Common myeloid progenitor, CD34-positive (primary cell): ENCODE measurements around the gene WDR1.
A peak's percentile ranks its signal among the peaks of the same experiment; 100 is the strongest.

Experiments used
- CTCF ChIA-PET: fragments of 350-600 bp; sonication (Branson Sonifier 250); formaldehyde crosslinking; loops from one replicate; lab custom pipeline; 2021; ENCODE audit warnings: antibody characterized with exemption; lab: Charles Lee
- POLR2A ChIA-PET: fragments of 350-600 bp; sonication (Branson Sonifier 250); formaldehyde crosslinking; loops from one replicate; lab custom pipeline; 2021; ENCODE audit warnings: antibody characterized with exemption; lab: Charles Lee
- DNase-seq, 3 donors: peaks; one replicate each; pipeline versions ENCODE4 v3.0.0 to v3.0.0-alpha.2; 2013
- H3K27ac ChIP-seq, 2 experiments: 1 replicate in 1 of 2; 2 replicates in 1 of 2; pipeline ENCODE4 v1.7.0; 2013; ENCODE audit warnings: inconsistent platforms in 2 of 2, low read length in 2 of 2, mild to moderate bottlenecking in 2 of 2, low read depth in 1 of 2, moderate library complexity in 1 of 2; ENCODE audit not compliant: severe bottlenecking in 2 of 2, insufficient read depth in 1 of 2, poor library complexity in 1 of 2
- H3K27me3 ChIP-seq, 5 experiments: replicated peaks in 2 of 5; 1 replicate in 3 of 5; 2 replicates in 2 of 5; pipeline versions ENCODE4 v1.6.1 to v1.7.0; 2013; ENCODE audit warnings: low read length in 4 of 5, mild to moderate bottlenecking in 2 of 5, moderate library complexity in 2 of 5, inconsistent platforms in 1 of 5; ENCODE audit not compliant: insufficient read depth in 5 of 5, control insufficient read depth in 4 of 5
- H3K36me3 ChIP-seq, 4 experiments: 1 replicate in 2 of 4; 2 replicates in 2 of 4; pipeline versions ENCODE4 v1.6.1 to v1.7.0; 2013; ENCODE audit warnings: low read length in 3 of 4, control low read depth in 1 of 4, mild to moderate bottlenecking in 1 of 4; ENCODE audit not compliant: control insufficient read depth in 4 of 4, insufficient read depth in 4 of 4
- H3K4me1 ChIP-seq, 4 experiments: 1 replicate in 3 of 4; 2 replicates in 1 of 4; pipeline versions ENCODE4 v1.6.1 to v1.7.1; 2013; ENCODE audit warnings: low read length in 3 of 4, mild to moderate bottlenecking in 3 of 4, control low read depth in 1 of 4, inconsistent platforms in 1 of 4, moderate library complexity in 1 of 4; ENCODE audit not compliant: control insufficient read depth in 4 of 4, insufficient read depth in 4 of 4; ENCODE audit errors: control extremely low read depth in 1 of 4
- H3K4me3 ChIP-seq, 7 experiments: 1 replicate in 4 of 7; 2 replicates in 3 of 7; pipeline versions ENCODE4 v1.5.1 to v1.7.0; 2013; ENCODE audit warnings: mild to moderate bottlenecking in 7 of 7, low read length in 6 of 7, moderate library complexity in 6 of 7, inconsistent platforms in 2 of 7, low read depth in 2 of 7, control low read depth in 1 of 7; ENCODE audit not compliant: insufficient read depth in 4 of 7, control insufficient read depth in 1 of 7; ENCODE audit errors: extremely low read depth in 1 of 7
- H3K9me3 ChIP-seq, 5 experiments: 1 replicate in 4 of 5; 2 replicates in 1 of 5; pipeline versions ENCODE4 v1.6.1 to v1.7.1; 2013; ENCODE audit warnings: low read length in 4 of 5, mild to moderate bottlenecking in 2 of 5, inconsistent platforms in 1 of 5, low read depth in 1 of 5, moderate library complexity in 1 of 5; ENCODE audit not compliant: control insufficient read depth in 4 of 5, insufficient read depth in 2 of 5; ENCODE audit errors: control extremely low read depth in 1 of 5
- WGBS: methylation state at CpG from one replicate; pipeline ENCODE4 v1.1.5; 2013; ENCODE audit not compliant: insufficient coverage; 5-methylcytosine and 5-hydroxymethylcytosine counted together

The WDR1 gene

DNA sequence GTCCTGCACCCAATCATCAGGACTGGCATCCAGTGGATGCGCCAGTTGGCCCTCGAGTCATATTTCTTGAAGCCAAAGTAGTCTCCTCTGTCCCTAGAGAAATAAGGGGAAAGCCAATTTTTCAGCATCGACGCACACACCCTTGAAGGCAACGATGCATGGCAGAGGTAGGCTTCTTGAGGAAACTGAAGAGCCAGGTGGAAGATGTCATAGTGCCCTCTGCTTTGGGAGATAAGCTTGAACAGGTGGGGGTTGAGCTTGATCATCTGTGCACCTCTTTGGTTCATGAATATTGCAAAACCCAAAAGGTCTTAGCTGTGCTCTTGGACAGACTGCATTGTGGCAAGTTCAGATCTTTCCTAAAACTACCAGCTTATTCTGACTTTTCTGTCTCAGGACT lies 34.6 kb upstream of the WDR1 start:
- Histone ChIP-seq H3K27me3 (no peaks in the 10 kb centered on the region), H3K9me3 (no peaks in the 10 kb centered on the region), H3K4me3 (no peak overlapping the region), H3K4me1 (no peaks in the 10 kb centered on the region), H3K36me3 (no peaks in the 10 kb centered on the region), H3K27ac (no peak overlapping the region)
- POLR2A ChIA-PET = no interaction called here
- peak in 2 of 3 donors; percentile 14 to 28 for DNase-seq
- CTCF ChIA-PET = interaction anchor here (1.0 to 11.8 kb wide), 10 partner anchors 8 to 254 kb away, joined by 3 to 211 read pairs (median 4); no protein-coding TSS in a partner anchor
- 100% methylated on average over 4 of the region's 5 CpGs for WGBS

DNA sequence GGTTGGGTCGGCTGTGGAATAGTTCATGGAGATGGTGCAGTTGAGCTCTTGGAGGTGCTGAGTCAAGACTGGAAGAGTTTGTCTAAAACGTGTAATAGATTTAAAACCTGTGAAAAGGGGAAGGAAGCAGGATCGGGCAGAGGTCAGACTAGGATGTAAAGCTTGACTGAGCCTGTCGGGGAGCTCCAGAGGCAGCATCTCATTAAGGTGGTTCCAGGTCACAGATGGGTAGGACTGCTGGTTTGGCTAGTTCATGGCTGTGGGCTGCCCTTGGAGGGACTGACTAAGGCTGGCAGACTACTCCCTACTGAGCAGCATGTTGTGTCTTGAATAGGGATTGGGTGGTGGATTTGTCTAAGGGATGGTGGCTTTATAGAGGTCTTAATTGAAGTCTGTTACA lies 28.4 kb upstream of the WDR1 start:
- WGBS = 0% methylated on average over 3 of the region's 4 CpGs
- DNase-seq = peak in 2 of 3 donors; percentile 59
- H3K36me3 ChIP-seq = no peaks in the 10 kb centered on the region
- no peaks in the 10 kb centered on the region for H3K27me3 ChIP-seq
- ChIA-PET POLR2A (no interaction called here), CTCF (interaction anchor here (0.7 to 3.6 kb wide), 10 partner anchors 9 to 256 kb away, joined by 3 to 11 read pairs (median 4); no protein-coding TSS in a partner anchor)
- H3K4me3 ChIP-seq = no peak overlapping the region
- no peak overlapping the region for H3K27ac ChIP-seq
- no peaks in the 10 kb centered on the region for H3K9me3 ChIP-seq
- peaks cover 0 to 7% (median 6%) of the 10 kb centered on the region in 4 experiments for H3K4me1 ChIP-seq

DNA sequence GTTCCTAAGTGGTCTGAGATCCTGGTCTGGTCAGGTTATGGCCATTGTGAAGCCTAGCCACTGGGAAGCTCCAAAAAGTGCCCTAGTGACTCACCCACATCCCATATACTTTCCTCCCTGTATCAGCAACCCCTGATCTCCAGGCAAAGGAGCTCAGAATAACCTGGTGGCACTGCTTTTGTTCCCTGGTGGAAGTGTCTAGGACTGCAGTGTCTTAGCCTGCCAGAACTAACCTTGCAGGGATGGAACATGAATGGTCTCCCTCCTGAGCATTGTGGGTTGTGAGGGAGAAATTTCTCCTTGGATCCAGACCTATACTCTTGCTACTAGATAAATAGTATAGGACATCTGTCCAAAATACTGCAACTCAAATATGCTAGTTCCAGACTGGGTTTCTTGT lies 27.9 kb upstream of the WDR1 start:
- H3K4me3 ChIP-seq = no peak overlapping the region
- H3K9me3 ChIP-seq = no peaks in the 10 kb centered on the region
- peaks cover 0 to 7% (median 6%) of the 10 kb centered on the region in 4 experiments for H3K4me1 ChIP-seq
- no peak overlapping the region for H3K27ac ChIP-seq
- H3K27me3 ChIP-seq = no peaks in the 10 kb centered on the region
- peak in 1 of 3 donors; percentile 14 for DNase-seq
- POLR2A ChIA-PET = interaction anchor here (0.9 kb wide), 1 partner anchor 27 kb away, joined by 3 read pairs; no protein-coding TSS in a partner anchor
- H3K36me3 ChIP-seq = no peaks in the 10 kb centered on the region
- CTCF ChIA-PET = interaction anchor here (0.7 to 3.6 kb wide), 14 partner anchors 10 to 260 kb away, joined by 3 to 11 read pairs (median 4); no protein-coding TSS in a partner anchor

DNA sequence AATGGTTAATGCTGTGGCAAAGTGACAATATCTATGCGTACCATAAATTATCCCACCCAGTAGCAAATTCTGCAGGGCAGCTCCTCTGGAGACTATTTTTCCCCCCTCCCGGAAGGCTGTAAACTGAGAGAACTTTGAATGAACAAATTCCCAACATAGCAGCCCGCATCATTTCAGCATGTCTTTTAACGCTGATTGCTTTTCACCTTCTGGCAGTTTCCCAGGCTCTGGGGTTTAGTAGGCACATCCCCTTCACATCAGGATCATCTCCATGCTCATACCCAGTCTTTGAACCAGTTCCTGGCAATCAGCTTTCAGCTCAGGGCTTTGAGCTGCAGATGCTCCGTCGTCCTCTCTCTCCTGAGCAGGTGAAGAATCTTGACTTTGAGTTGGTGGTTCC lies 26.6 kb upstream of the WDR1 start:
- H3K27me3 ChIP-seq = no peaks in the 10 kb centered on the region
- WGBS = 100% methylated on average over 4 of the region's 6 CpGs
- CTCF ChIA-PET = interaction anchor here (1.1 to 3.6 kb wide), 6 partner anchors 10 to 261 kb away, joined by 3 to 11 read pairs (median 7); no protein-coding TSS in a partner anchor

DNA sequence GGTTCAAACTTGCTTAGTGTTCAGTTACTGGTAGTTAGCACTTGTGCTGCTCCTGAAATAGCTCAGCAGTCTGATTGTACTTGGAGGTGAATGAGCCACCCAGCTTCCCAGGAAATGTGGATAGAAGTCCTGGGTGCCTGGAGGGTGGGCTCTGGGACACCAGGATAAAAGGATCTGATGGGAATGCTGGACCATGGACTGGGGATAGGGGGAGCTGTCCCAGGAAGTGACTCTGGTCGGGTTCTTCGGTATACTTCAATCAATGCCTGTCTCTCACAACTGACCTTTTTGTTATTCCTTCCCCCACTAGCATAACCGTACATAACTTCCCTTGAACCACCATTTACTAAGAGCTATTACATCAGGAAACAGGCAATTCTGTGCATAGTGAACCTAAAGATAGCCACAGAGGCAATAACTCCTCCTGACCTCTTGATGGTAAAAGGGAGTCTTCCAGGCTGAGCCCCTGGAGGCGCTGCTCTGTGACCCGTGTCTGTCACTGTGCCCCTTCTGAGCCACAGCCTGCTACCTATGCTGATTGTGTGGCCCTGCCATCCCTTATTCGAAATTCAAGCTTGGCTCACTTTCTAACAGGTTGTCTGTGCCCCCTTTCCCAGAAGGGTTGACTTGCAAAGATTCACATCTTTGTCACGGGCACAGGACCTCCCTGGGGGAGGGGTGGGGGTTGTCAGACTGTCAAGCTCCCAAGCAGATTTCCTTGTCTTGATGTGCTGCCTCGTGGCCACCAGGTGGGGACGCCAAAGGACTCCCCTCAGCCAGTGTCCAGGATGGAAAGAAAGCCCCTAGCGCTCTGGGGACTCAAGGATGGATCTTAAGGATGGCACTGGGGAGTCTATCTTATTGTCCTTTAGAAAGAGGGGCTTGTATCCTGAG lies 24.5 kb upstream of the WDR1 start:
- Histone ChIP-seq H3K9me3 (peaks cover 0 to 2% (median 0%) of the 10 kb centered on the region in 5 experiments), H3K27ac (no peak overlapping the region), H3K36me3 (no peaks in the 10 kb centered on the region), H3K27me3 (no peaks in the 10 kb centered on the region), H3K4me1 (peaks cover 0 to 7% (median 6%) of the 10 kb centered on the region in 4 experiments), H3K4me3 (no peak overlapping the region)
- WGBS = 92% methylated on average over 8 of the region's 10 CpGs
- POLR2A ChIA-PET = interaction anchor here (1.2 kb wide), 1 partner anchor 20 kb away, joined by 3 read pairs; no protein-coding TSS in a partner anchor
- CTCF ChIA-PET = interaction anchor here (0.7 to 1.4 kb wide), 4 partner anchors 9 to 48 kb away, joined by 3 read pairs; no protein-coding TSS in a partner anchor
- DNase-seq = no peak

More for the DNA sequence above, 26.6 kb upstream of the WDR1 start:
- no peak overlapping the region for H3K27ac ChIP-seq
- DNase-seq = no peak
- no peak overlapping the region for H3K4me3 ChIP-seq
- H3K9me3 ChIP-seq = peaks cover 0 to 2% (median 0%) of the 10 kb centered on the region in 5 experiments
- peaks cover 0 to 7% (median 6%) of the 10 kb centered on the region in 4 experiments for H3K4me1 ChIP-seq
- POLR2A ChIA-PET = no interaction called here
- no peaks in the 10 kb centered on the region for H3K36me3 ChIP-seq

DNA sequence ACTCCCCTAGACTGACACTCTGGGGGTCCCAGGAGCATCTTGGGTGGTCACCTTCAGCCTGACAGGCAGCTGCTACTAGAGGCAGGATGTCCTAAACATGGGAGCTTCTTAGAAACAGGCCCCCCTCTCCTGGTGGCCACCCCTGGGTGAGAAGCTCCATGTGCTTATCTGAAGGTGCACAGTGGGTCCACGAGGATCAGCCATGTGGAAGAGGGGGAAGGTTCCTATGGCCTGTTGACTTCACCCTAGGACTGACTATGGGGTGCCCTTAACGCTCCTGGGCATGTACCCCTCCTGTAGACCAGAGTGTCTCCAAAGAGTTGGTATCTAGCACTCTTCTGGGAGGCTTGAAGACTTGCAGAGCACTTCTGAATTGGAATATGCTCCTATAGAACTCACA lies 22.9 kb upstream of the WDR1 start:
- DNase-seq = no peak
- H3K4me3 ChIP-seq = no peak overlapping the region
- POLR2A ChIA-PET = no interaction called here
- H3K4me1 ChIP-seq = peaks cover 0 to 2% (median 0%) of the 10 kb centered on the region in 4 experiments
- no peaks in the 10 kb centered on the region for H3K36me3 ChIP-seq
- no peaks in the 10 kb centered on the region for H3K27me3 ChIP-seq
- CTCF ChIA-PET = no interaction called here
- 90% methylated on average over 2 of the region's 2 CpGs for WGBS
- peaks cover 0 to 2% (median 0%) of the 10 kb centered on the region in 5 experiments for H3K9me3 ChIP-seq
- H3K27ac ChIP-seq = no peak overlapping the region

DNA sequence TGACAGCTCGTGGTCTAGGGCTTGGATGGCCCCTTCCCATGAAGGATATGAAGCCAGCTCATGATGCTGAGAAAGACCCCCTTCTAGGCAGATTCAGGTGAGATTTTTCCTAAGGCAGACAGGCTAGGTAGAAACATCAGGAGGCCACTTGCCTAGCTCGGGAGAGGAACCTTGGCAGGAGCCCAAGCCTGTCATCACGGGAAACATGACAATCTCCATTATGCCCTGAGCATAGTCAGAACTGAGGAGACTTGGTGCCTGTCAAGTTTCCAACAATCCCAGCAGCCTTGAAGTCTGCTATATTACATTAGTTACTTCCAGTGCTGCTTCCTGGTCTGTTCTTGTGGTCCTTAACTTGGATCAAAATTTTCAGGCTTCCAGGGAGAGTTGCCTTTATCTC lies 18.7 kb upstream of the WDR1 start:
- POLR2A ChIA-PET = no interaction called here

More for the DNA sequence above, 18.7 kb upstream of the WDR1 start:
- Histone ChIP-seq H3K36me3 (no peaks in the 10 kb centered on the region), H3K9me3 (peaks cover 0 to 2% (median 0%) of the 10 kb centered on the region in 5 experiments), H3K4me3 (no peak overlapping the region), H3K27me3 (no peaks in the 10 kb centered on the region), H3K4me1 (no peaks in the 10 kb centered on the region), H3K27ac (no peak overlapping the region)
- 78% methylated on average over 3 of the region's 3 CpGs for WGBS
- CTCF ChIA-PET = interaction anchor here (1.5 kb wide), 1 partner anchor 26 kb away, joined by 3 read pairs; no protein-coding TSS in a partner anchor
- no peak for DNase-seq
